HG03469 (cell line): ENCODE data around the gene RAPGEF1.

ENCODE experiments used
- ATAC-seq: cut with Tn5 transposase; IDR thresholded peaks from one replicate; pipeline ENCODE4 v1.9.1; 2021; ENCODE audit warnings: mild to moderate bottlenecking, moderate library complexity, moderate number of reproducible peaks; ENCODE audit not compliant: unreplicated experiment

RAPGEF1 gene

DNA sequence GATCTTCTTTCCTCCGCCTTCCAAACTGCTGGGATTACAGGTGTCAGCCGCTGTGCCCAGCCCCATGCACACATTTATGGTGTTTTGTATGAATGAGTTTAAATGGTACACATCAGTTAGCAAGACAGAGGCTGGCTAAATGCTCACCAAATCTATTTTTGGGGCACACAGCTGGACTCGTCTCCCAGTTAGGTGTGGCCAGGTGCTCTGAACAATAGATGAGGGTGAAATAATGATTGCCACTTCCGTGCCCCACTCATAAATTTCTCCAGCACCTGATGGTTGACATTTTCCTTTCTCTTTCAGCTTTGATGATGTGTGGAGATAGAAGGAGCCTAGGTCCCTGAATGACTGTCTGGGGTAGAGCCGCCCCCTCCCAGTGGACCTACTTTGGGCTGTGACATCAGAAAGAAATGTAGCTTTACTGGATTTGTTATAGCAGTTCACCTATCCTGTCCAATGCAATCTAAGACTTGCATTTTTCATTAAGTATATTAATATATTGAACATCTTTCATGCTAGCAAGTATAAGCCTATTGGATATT is 8.6 kb upstream of the RAPGEF1 start:
- no peak for ATAC-seq

DNA sequence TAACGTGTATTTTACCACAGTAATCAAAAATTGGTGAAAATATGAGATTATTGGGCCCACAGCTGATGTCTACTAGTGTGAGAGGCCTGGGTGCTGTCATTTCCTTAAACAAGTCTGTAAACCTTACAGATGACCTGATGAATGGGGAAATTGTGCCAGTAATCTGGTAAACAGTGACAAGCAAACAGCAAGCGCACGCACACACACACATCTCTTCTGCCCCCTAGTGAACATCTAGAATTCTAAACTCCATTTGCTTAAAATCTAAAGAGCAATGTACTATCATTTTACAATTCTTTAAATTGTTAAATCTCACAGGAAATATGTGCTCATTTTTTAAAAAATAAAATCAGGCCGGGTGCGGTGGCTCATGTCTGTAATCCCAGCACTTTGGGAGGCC is 7.5 kb upstream of the RAPGEF1 start:
- no peak for ATAC-seq

DNA sequence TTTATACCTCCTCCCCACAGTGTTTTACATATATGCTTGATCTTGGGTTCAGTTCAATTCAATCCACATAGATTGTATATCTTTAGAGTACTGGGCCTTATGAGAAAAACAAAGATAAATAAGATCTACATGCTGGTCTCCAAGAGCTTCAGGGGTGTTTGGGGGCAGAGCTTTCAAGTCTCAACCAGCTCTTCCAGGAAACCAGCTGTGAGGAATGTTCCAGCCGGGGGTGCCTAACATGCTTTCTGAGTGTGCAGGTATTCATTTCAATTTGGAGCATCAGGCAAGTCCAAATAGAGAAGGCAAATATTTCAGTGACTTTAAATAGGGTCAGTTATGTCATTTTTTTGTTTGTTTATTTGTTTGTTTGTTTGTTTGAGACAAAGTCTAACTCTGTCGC is 5.7 kb upstream of the RAPGEF1 start:
- no peak for ATAC-seq

DNA sequence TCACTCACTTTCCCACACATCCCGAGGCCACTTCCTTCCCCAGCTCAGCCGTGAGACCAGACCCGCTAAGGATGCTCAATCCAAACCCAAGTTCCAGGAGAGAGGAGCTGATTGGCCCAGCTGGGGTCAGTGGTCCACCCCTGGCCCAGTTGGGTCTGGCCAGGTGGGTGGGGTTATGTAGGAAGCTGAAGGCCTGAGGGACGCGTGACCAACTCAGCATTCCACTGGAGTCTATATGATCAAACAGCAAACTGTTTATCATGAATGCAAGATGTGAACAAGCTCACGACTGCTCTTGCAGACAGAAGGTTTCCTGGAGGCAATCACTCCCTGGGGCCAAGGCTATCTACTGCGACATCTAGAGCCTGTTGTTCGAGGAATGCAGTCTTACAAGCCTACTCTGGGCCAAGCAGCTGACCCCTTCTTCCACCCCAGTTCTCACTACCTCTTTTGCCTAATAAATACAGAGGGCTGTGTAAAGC is 4.9 kb upstream of the RAPGEF1 start:
- ATAC-seq = no peak

DNA sequence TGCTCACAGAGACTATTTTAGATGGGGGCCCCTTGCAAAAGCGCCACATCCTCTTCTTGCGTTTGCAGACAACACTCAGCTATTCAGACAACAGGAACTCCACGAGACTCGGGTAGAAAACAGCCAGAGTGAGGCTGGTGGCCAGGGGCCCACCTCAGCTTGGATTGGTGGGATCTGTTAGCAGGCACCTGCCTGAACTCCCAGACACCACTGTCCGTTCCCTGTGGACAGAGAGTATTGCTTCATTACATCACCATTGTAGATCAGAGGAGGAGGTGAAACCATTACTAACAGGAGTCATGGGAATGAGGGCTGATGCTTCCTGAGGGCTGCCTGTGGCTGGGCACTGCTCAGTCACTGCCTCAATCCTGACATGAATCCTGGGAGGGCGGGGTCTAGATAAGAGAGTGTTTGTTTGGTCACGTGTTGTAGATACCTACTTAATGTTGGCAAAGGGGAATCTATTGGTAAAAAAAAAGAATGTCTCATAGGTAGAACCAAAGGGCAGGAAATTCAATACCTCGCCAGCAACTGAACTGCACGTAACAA is 4.4 kb upstream of the RAPGEF1 start:
- no peak for ATAC-seq

DNA sequence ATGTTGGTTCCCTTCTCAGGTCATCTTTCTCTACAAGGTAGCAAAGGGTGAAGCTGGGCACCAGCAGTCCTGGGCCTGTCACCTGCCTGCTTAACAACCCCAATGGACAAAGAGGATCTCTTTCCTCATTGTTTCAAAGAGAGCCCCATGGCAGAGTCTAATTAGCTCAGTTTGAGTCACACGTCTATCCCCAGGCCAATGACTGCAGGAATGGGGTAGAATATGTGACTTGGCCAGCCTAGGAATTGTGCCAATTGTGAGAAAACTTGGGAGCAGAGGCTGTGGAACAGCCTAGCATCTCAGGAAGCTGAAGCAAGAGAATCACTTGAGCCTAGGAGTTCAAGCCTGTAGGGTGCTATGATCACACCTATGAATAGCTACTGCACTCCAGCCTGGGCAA is 3.6 kb upstream of the RAPGEF1 start:
- ATAC-seq = no peak

DNA sequence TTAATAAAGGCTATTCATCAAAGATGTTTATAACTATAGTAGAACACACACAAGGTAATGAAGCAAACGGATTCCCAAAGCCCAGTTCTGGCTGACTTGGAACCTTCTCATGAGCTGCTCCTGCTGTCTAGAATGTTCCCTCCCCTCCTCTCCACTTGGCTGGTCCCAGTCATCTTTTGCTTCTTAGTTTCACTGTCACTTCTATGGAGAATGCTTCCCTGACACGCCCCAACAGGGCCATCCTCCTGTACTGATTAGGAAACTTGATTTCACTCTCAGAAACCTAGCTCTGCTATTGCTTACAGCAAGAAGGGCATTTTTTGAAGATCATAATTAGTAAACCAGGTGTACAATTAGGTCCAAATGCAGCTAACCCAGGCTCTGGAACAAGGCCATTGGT is 3.2 kb upstream of the RAPGEF1 start:
- ATAC-seq = no peak

DNA sequence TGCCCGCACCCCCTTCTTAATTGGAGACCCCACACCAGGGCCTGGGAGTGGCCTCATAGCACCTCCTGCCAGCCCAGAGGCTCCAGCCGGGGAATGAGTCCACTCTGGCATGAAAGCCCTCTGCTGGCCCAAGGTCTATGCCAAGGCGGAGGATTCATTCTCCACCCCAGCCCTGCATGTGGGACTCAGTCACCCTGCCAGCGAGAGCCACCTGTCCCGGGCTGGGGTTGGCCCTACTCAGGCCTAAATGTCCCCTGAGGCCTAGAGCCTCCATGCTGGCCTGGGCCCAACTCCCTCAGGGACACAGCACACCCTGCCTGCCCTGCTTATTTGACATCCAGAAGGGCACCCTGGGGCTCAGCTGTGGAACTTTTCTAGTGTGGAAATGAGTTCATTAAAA is 1.0 kb upstream of the RAPGEF1 start:
- ATAC-seq = no peak

DNA sequence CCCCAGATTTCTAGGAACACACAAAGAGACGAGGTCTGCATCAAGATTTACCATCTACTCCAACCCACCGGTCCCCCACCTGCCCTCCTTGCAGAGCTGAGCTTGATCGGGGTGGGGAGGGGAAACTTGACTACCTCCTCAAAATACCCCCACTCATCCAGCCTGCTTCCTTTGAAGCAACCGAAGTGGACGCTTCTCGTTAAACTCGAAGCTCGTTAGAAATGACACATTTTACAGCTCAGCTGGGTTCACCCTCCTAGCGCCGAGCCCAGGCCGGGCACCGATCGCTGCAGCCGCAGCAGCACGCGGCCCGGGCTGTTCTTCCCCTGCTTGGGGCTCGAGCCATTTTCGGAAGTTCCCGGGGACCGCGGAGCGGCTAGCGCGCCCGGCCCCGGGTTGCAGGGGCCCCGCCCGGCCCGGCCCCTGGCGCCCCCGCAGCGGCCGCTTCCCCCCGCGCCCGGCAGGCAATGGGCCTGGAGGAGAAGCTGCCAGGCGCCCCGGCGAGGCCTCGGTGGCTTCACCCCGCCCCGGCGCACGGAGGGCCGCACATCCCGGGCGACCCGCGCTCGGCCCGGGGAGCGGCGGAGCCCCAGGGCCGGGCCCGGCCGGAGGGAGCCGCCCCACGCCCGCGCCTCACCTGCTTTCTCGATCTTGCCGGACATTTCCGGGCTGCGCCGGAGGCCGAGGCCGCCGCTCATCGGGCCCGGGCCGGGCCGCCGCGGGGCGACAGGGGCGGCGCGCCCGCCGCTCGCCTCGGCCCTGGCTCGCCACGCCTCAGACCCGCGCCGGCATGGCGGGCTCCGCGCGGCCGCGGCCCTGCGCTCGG is 530 bp downstream of the RAPGEF1 start:
- ATAC-seq = no peak

DNA sequence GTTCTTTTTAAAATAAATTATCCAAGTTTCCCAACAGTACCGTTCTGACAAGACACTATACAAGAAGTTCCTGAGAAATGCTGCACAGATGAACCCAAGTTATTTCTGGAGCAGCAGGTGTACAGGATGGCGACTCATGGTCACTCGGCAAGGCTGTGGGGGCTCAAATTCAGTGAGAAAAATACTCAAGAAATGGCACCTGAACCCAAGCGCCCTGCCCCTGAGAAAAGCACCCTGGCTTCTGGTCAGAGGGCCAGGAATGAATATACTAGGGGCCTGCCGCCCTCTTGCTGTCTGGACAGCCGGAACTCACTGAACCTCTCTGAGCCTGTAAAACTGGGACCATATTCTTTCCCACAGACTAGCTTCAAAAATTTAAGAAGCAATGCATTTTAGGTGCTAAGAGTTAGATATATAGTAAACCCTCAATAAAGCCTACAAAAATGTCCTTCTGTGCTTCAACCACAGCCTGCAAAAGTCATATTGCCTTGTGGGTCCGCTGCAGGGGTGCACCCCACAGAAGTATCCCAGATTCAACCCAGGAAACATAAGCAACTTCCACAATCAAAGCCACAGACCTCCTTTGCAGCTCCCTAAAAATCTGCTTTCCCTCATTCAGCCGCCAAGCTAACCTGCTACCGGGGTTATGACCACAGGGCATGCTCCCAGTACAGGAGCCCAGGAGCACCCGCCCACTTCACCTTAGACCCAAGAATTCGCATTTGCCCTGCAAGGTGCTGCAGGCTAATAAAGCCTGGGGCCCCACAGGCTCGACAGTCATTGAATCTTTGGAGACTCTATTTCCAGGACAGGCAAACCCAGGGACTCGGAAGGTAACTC is 1.4 kb downstream of the RAPGEF1 start:
- no peak for ATAC-seq

DNA sequence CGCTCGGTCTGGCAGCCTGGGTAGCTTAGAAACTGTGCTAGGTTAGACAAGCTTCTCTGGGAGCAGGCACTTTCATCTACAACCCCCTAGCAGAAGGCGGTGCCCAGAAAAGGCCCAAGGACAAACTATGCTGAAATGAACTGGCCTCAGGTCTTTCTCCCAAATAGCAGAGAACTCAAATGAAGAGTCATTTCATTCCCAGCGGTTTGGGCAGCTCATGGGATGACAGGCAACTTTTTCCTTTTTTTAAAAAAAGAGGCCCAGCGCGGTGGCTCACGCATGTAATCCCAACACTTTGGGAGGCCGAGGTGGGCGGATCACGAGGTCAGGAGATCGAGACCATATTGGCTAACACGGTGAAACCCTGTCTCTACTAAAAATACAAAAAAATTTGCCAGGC is 2.5 kb downstream of the RAPGEF1 start:
- ATAC-seq = no peak

DNA sequence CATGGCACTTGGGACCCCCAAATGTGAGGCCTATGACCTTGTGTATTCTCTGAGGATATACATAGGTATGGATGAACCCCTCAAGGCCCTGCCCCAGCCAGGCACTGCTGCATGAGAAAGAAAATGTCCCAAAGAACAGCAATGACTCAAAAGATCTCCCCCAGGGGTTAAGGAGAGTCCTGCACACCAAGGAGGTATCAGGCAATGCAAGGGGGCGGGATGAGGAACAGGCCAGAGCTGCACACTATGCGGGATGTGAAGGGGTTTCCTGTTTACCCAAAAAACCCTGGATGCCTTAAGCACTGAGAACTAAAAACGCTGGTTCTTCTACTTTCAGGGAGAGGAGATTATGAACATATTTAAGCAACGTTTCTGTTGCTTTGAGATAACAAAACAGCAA is 3.4 kb downstream of the RAPGEF1 start:
- no peak for ATAC-seq

DNA sequence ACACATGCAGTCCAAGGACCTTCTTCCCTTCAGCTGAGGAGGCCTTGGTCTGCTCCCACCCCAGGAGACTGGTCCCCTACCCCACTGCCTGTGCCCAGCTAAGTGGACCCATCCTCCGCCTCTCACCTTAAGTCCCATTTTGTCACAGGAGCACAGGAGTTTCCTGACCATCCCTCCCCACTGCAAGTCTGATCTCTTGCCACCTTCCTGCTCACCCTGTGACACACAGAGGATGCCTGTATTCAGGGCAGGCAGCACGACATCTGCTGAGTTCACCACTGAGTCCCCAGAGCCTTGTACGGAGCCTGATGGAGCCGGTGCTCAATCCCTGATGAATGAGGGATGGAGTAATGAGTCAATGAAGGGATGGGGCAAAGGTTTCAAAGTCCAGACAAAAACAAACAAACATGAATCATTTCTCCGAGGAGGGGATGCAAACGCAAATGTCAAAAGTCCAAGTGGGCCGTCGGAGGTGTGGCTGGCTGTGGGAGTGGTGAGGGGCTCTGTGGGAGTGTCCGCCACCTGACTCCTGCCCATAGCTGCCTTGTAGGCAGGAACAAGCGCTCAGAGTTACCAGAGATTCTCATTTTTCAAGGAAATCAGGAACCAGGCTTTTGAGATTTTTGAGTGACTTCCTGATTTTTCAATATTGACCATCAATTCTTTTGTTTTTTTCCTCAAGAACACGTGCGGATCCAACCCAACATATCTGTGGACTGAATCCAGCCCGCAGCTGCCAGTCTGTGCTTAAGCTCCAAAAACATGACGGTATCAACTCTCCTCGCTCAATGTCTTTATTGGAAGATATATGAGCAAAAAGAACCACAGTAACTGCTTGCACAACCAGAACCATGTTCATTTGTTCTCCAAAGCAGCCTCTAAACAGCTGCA is 4.4 kb downstream of the RAPGEF1 start:
- no peak for ATAC-seq

DNA sequence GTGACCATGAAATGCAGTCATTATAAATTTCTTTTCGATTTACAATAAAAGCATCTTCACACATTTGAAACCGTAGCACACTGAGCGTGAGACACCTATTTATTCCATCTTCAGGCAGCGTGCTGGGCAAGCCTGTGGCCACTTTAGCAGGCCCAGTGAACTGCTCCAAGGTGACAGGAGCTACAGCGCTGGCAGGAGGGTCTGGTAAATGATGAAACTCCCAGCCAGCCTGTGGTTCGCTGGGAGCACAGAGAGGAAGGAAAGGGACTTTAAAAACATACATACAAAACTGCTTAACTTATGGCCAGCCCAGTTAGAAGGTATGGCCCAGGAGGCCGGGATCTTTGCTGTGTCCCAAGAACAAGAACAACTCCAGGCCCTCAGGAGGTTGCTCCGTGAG is 5.1 kb downstream of the RAPGEF1 start:
- ATAC-seq = no peak

DNA sequence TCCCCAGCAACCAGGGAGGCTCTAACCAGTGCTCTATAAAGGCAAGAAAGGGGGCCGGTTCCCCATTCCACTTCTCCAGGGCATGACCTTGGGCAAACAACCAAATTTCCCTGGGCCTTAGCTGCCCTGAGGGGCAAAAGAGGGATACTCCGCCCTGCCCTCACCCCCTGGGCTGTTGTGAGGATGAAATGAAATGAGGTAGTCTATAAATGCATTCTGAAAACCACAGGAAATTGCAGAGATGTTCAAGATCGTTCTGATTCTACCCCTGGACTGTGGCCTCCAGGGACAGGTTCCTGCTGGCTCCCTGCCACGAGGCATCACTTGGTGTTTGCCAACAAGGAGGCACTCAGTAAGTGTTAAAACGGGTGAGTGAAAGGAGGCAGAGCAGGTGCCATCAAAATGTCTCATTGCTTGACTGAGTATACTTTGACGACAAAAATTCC is 5.7 kb downstream of the RAPGEF1 start:
- no peak for ATAC-seq

DNA sequence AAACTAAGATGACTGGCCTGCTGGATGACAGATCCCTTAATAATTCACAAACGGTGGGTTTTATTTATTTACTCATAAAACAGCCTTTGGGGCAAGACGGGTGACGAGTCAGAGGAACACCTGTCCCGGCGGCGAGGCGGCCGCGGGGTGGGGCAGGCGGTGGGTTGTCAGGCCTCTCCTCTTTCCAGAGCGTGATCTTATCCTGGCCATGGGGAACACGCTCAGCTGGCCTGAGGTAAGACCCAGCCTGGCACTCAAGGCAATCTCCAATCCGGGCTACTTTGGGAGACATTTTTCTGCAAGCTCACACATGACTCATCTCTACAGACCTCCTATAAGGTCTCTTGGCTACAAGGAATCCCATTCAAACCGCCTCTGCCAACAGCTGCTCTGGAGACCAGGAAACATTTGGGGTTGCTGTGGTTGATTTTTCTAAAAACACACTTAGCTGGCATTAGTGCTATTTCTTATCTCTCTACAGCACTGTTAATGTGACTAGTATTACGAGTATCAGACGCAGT is 6.3 kb downstream of the RAPGEF1 start:
- no peak for ATAC-seq

DNA sequence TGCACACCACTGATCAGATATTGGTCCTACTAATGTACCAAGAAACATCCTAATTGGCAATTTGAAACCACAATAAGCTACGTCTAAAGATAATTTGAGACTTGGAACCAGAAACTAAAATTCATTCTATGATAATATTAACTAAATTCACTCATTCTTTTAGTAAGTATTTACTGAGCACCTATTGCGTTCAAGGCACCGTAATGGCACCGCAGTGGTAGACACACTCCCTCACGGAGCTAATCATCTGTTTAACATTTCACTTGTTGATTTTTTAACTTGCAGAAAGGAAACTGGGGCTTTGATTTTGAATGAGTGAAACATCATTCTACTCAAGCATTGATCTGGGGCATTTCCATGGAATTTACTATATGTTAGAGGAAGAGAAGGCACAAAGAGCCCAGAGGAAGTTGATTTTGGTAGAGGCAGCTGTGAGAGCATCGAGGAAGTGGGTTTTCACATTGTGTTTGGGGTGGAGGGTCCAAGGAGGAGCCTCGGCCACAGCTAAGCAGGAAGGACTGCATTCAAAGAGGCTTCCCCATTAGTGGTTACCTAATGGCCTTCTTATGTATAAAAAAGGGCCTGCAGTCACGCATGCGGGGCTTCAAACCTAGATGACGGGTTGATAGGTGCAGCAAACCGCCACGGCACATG is 7.1 kb downstream of the RAPGEF1 start:
- no peak for ATAC-seq

DNA sequence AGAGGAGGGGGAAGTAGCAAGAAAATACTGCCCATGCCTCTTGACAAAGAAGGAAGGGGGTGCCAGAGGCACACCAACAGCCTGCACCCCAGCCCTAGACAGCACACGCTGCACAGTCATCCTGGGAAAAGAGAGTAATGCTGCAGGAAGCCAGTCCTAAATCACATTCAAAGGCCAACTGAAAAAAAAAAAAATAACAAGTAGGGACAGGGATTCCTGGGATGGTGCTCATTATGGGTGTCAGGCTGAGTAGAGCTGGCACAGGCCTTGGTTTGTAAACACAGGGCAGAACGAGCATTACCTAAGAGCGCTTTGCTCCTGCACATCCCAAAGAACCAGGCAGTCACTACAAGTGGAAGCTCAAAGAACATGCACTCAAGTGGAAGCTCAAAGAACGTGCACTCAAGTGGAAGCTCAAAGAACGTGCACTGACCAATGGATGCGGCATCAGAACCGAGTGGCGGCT is 7.8 kb downstream of the RAPGEF1 start:
- ATAC-seq = no peak

DNA sequence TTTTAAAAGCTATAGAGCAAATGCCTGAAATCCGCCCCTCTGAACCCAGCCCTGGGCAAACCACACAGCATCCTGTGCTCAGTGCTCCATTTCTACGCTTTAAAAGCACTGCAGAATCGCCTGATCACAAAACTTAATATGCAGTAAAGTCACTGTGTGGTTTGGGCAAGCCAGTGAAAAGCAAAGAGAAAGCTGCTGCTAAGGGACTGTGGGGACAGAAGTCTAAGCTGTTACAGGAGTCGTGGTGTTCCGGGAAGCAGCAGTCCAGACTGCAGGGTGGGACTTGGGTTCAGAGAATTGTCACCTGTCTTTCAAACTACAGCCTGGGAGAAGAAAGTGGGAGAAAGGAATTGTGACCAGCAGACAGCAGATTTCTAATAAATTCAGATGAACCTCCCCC is 8.2 kb downstream of the RAPGEF1 start:
- no peak for ATAC-seq

DNA sequence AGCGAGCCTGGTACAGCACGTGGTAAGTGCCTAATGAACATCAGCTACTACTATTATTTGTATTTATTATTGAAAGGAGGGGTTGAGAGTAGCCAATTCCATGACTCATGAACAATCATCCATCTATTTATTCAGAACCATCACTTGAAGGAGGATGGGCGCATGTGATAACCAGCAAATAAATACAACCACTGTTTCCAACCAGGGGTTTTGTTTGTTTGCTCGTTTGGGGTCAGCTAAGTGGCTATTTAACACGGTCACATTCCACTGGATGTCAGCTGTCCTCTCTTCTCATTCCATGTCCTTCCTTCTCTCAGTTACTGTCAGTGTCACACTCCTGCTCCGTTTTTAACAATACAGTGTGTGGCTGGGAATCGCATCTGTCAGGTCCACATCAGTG is 8.6 kb downstream of the RAPGEF1 start:
- ATAC-seq = no peak
